ENCODE measurements around the gene NOSTRIN.
A peak's percentile ranks its signal among the peaks of the same experiment; 100 is the strongest.

Gene NOSTRIN

GRCh38 chr2:168801961-168802858 is at the start of gene NOSTRIN:
NOSTRIN (plus strand) TSS chr2:168802637; CDS start chr2:168802647, 10 bp downstream.
- DNase-seq (ENCODE audit: insufficient read length, low spot score) (no peak), FAIRE-seq (no peak)
- TF ChIP-seq, protein P1, sequence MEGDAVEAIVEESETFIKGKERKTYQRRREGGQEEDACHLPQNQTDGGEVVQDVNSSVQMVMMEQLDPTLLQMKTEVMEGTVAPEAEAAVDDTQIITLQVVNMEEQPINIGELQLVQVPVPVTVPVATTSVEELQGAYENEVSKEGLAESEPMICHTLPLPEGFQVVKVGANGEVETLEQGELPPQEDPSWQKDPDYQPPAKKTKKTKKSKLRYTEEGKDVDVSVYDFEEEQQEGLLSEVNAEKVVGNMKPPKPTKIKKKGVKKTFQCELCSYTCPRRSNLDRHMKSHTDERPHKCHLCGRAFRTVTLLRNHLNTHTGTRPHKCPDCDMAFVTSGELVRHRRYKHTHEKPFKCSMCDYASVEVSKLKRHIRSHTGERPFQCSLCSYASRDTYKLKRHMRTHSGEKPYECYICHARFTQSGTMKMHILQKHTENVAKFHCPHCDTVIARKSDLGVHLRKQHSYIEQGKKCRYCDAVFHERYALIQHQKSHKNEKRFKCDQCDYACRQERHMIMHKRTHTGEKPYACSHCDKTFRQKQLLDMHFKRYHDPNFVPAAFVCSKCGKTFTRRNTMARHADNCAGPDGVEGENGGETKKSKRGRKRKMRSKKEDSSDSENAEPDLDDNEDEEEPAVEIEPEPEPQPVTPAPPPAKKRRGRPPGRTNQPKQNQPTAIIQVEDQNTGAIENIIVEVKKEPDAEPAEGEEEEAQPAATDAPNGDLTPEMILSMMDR (IDR thresholded peaks at IDR 0.05; ENCODE audit: insufficient read depth, missing control alignments): no peak

DNA sequence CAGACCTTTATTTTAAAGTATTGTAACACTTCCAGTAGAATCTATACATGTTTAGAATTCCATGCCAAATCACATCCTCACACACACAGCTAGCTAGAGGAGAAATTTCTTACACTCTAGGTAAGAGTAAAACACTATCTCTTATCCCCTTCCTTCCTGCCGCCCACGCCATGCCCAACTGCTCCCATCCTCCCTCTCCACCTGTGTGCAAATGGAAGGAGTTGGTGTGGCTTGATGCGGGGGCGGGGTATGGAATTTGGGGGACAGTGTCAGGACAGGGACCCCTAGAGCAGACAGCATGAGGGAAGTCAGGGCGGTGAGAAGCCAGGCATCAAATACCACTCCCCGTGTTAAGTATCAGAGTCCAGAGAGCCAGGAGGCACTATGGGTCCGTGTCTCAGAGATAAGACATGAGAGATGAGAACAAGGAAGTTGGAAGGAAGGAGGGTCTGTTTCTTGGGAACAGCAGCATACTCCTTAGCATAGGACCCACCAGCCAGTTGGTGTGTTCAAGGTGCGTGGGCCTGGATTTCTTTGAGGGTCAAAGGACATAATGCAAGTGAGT is 48.6 kb upstream of the NOSTRIN start:
- TF ChIP-seq, protein P1 (IDR thresholded peaks at IDR 0.05; ENCODE audit: insufficient read depth, missing control alignments): no peak
- FAIRE-seq: no peak
- no peak for DNase-seq (ENCODE audit: insufficient read length, low spot score)

GRCh38 chr2:168757223-168757622 is 45.2 kb upstream of the NOSTRIN start:
- TF ChIP-seq, protein P1 (IDR thresholded peaks at IDR 0.05; ENCODE audit: insufficient read depth, missing control alignments): no peak
- DNase-seq (ENCODE audit: insufficient read length, low spot score) (no peak), FAIRE-seq (no peak)

DNA sequence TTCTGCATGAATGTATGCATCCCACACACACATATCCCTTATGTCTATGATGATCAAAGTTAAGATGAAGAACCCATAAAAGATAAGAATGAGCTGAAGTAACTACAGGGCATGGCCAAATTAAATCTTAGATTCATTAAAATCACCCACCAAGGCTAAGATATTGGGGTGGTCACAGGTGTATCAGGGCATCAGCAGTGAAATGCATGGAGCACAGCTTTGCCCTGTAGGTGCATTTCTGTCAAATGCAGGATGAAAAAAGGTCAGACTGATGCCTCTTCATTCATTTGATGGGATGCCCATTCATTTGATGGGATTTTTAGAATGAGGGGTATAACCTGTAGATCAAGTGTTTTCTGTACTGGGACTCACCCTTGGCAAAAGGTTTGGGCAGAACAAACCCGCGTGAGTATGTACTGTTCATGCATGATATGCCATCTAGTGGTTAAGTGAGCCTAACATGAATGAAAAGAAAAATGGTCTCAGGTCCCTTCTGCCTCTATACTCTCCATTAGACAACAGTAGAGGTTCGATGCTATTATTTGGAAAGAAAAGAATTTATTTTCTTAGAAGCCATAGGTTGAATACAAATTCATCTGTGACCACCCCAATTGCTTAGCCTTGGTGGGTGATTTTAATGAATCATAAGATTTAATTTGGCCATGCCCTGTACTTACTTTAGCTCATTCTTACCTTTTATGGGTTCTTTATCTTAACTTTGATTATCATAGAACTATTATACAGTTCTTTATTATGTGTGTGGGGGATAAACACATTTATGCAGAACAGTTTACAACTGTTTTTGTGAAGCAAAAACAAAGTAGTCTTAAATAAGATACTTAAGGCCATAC is 43.2 kb upstream of the NOSTRIN start:
- FAIRE-seq: no peak
- no peak for DNase-seq (ENCODE audit: insufficient read length, low spot score)
- TF ChIP-seq, protein P1 (IDR thresholded peaks at IDR 0.05; ENCODE audit: insufficient read depth, missing control alignments): peak; percentile 57

DNA sequence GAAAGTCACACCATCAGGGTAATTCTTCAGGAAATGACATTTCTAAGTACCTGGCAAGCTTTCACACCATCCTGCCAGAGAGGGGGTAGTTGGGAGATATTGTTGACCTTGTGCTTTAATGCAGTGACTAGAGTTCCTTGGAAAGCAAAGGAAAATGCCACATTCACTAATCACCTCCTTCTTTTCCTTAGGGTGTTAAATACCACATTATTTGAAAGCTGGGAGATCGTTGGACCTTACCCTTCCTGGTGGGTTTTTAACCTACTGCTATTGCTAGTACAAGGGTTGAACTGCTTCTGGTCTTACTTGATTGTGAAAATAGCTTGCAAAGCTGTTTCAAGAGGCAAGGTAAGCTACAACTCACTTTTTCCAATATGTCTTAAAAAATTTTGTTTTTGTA is 37.0 kb upstream of the NOSTRIN start:
- FAIRE-seq: no peak
- DNase-seq (ENCODE audit: insufficient read length, low spot score): no peak
- TF ChIP-seq, protein P1 (IDR thresholded peaks at IDR 0.05; ENCODE audit: insufficient read depth, missing control alignments): no peak

GRCh38 chr2:168766600-168766999 is 35.8 kb upstream of the NOSTRIN start:
- TF ChIP-seq, protein P1 (IDR thresholded peaks at IDR 0.05; ENCODE audit: insufficient read depth, missing control alignments): no peak
- no peak for DNase-seq (ENCODE audit: insufficient read length, low spot score)
- FAIRE-seq: no peak

All from D721Med (cell line).